ENCODE measurements around the gene KIF17. TPM values are rescaled to one million over a fixed set of nuclear protein-coding genes. Genes with fewer than 3 reads are reported as not detected.

Gene KIF17
- polyA plus RNA-seq (ENCODE audit: insufficient read length) = 4.2 TPM

GRCh38 chr1:20717452-20718342 lies at the start of gene KIF17:
Gene KIF17 (minus strand): TSS chr1:20718007. CDS start chr1:20717706, 301 bp downstream.
- DNase-seq = peak; percentile 84

- no peak for DNase-seq
Observed at GRCh38 chr1:20767271-20767670, 49.5 kb upstream of the KIF17 start.

DNA sequence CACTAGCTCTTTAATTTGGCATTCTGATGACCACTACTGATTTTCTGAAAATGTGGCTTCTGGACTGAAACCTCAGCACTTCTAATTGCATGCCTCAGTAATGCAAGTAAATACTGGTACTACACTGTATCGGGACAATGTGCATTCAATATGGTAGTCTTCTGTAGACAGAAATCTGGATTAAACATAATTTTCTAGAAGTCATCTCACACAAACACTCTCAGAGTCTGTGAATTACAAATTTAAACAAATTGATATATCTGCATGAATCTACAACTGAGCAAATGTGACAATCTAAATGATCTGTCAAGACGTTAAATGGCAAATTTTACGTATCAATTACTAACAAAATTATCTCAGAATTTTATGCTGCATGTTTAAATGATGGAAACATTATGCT lies 45.6 kb upstream of the KIF17 start:
- DNase-seq = no peak

DNA sequence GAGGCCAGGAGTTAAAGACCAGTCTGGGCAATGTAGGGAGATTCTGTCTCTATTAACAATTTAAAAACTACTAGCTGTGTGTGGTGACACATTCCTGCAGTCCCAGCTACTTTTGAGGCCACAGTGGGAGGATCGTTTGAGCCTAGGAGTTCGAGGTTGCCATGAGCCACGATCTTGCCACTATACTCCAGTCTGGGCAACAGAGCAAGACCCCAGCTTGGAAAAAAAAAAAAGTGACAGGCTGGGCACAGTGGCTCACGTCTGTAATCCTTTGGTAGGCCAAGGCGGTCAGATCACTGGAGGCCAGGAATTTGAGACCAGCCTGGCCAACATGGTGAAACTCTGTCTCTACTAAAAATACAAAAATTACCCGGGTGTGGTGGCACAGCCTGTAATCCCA lies 42.5 kb upstream of the KIF17 start:
- no peak for DNase-seq

- no peak for DNase-seq
Observed at GRCh38 chr1:20753589-20753988, 35.8 kb upstream of the KIF17 start.

DNA sequence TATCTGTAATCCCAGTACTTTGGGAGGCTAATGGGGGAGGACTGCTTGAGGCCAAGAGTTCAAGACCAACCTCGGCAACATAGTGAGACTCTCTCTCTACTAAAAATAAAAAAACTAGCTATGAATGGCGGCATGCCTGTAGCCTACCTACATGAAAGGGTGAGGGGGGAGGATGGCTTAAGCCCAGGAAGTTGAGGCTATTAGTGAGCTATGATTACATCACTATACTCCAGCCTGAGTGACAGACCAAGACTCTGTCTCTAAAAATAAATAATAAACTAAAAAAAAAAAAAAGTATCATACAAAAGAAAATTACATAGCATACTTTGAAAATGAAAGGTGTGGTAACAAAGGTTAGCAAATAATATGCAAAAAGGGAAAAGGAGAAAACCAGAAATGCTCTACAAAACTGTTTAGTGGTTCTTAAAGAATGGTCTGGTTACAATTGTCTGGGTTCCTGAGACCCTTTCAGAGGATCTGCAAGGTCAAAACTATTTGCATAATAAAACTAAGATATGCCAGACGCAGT lies 33.7 kb upstream of the KIF17 start:
- DNase-seq = no peak

DNA sequence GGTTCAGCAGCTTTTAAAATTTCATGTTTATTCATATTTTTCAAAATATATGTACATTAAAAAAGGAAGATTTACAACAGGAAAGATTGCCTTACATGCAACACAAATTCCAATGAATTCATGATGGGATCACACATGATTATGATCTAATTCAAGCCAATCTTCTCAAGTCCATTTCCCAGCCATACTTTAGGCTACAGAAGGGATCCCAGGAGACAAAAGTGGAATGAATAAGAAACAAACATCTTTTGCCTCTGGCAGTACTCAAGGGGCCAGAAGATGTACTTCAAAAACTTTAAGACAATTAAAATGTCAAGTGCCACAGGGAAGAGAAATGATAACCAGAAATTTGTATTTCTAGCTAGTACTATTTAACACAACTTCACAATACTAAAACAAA lies 24.9 kb upstream of the KIF17 start:
- no peak for DNase-seq

GRCh38 chr1:20740781-20741180 lies 23.0 kb upstream of the KIF17 start:
- no peak for DNase-seq

- DNase-seq = no peak
Observed at GRCh38 chr1:20739225-20739624, 21.4 kb upstream of the KIF17 start.

- no peak for DNase-seq
Observed at GRCh38 chr1:20735581-20736111, 17.8 kb upstream of the KIF17 start.

DNA sequence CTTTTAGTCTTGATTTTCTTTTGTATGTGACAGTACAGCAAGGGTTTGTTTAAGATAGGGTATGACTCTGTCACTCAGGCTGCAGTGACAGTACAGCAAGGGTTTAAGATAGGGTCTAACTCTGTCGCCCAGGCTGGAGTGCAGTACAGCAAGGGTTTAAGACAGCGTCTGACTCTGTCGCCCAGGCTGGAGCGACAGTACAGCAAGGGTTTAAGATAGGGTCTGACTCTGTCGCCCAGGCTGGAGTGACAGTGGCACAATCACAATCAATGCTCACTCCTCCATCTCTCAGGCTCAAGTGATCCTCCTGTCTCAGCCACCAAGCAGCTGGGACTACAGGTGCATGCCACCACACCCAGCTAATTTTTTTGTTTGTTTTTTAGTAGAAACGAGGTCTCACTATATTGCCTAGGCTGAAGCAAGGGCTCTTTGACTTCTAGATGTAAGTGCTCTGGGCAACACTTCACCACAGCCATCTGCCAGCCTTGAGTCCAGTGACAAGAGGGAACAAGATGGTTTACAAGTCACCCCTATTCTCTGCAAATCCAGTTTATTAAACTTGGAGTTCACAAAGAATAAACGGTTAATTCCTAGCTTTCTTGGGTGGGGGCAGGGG lies 15.7 kb upstream of the KIF17 start:
- no peak for DNase-seq

DNA sequence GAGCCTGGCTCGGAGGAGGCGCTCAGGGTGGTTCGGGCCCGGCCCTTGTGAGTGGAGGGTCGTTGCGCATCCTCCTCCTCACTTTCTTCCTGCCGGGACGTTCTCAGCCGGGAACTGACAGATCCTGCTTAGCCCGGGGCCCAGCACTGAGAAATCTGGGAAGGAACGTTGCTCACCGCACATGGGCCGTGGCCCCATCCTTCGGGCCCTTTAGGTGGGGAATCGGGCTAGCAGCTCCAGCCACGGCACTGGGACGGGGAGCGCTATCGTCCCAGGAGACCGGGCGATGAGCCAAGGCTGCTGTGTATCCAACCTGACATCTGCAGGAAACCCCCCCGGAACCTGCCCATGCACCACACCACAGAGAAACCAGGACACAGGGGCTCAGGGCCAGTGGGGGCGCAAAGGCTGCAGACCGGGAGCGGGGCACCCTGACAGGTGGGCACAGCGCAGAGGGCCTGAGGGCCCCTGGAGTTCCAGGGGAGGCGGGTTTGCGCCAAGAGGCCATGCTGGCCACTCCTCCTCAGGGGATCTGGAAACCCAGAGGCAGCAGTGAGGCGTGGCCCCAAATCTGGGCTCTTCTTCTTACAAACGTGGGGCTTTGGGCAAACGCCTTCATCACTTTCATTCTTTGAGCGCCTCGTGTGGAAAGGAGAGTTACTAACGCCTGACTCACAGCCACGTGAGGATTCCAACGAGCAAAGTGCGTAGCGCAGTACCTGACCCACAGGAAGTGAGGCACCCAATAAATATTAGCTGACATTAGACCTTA lies 15.0 kb upstream of the KIF17 start, which contains the start of gene SH2D5:
Gene SH2D5 (minus strand): TSS at position 116 of the 772 bp plus-strand sequence. CDS start 4,659 bp downstream, outside the sequence.
- DNase-seq = peak; percentile 43

DNA sequence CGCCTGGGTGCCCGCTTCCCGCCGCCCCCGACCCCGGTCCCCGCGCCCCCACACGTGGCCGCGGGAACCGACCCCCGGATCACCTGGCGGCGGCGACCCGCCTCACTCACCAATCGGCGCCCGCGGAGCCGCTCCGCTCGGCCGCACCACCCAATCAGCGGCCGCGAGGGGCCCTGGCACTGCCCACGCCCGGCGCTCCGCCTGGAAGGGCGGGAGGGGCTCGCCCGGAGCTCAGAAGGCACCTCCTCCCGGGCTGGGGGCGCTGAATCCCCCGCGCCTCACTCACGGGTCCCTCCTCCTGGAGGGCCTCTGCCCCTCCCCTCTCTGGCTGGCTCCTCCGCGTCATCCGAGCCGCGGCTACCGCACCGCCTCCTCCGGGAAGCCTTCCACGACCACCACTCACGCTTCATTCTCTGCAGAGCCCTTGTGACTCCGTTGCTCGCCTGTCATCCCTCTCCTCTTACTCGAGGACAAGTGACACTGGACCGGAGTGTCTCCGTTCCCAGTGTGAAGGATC lies 14.3 kb upstream of the KIF17 start:
- peak; percentile 40 for DNase-seq

- DNase-seq = no peak
Observed at GRCh38 chr1:20731057-20731991, 13.5 kb upstream of the KIF17 start.

DNA sequence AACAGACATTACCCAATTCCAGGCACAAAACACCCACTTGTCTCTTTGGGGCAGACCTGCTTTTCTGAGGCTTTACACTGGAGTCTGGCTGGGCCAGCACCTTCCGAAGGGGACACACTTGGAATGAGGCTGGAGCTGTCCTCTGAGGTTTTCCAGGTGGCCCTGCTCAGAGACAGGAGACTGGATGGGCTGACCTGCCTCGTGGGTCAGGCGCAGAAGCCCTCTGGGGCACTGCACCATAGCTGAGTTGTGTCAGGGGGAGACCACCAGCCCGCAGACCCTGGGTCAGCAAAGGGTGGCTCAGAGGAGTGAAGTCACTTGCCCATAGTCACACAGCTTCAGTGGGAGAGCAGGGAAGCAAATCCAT lies 12.9 kb upstream of the KIF17 start:
- DNase-seq = no peak

DNA sequence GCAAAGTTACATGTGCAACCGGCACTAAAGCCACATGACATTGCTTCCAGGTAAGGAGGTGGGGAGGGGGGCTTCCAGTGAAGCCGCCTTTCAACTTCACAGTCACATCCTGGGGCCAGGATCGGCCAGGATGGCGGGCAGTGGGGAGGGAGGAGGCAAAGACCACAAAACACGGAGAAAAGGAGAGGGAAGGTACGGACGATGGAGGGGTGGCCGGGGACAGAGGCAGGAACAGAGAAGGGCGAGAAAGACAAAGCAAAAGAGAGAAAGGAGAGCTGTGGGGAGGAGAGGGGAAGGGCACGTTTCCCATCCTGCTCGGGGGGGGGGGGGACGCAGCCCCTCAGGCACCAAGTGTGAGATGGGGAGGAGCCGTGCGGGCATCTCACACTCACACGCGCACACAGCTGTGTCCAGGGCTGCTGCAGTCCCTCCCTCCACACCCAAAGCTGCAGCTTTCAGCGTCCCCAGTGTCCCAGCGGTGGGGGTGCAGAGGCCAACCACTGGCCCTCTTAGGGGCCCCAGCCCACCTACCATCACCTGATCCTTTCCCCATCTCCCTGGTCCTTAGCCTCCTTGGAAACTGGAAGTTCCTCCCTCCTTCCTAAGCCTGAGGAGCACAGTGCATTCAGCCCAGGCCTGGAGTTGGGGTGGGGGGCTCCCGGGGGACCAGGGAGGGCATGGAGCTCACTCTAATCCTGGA lies 12.3 kb upstream of the KIF17 start:
- DNase-seq = no peak

- no peak for DNase-seq
Observed at GRCh38 chr1:20729155-20729931, 11.5 kb upstream of the KIF17 start.

DNA sequence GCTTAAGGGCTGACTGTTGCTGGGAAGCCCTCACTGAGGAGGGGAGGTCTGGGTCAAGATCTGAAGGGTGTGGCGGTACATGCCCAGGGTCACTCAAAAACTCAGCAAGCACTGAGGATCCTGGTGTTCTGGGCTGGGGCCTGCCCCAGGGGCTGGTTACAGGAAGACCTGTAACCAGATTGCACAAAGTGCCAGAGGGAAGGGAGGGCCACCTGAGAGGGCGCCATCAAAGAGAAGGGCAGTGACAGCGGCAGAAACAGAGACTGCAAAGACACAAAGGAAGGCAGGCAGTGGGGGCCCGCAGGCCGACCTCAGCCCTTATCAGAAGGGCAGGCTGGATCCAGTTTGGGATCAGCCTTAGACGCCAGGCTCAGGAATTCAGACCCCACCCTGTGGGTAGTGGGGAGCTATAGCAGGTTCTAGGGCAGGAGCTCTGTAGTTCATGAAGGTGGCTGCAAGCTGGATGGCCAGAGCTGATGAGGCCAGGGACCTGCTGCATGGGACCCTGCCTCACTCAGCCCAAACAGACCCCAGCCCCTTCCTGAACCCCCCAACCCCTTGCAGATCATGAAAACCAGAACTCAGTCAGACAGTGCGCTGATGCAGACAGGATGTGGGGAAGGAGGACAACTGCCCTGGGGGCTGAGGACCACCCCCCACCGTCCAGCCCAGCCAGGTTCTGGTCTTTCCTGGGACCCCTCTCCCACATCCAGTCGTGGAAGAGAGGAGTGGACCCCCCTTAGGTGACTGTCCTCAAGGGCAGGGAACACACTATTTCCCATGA lies 10.8 kb upstream of the KIF17 start:
- no peak for DNase-seq

Data from hindlimb muscle (tissue), 1 donor.